Natural killer cell (primary cell): ENCODE measurements around the gene ANO8. TPM values are rescaled to one million over a fixed set of nuclear protein-coding genes. Genes with fewer than 3 reads are reported as not detected.

ENCODE experiments used
- ATAC-seq, 3 donors: fragments of 150-1000 bp in 2 of 3; fragments of 200-7000 bp in 1 of 3; cut with Tn5 transposase; 1 replicate in 1 of 3; 2 replicates in 2 of 3; pipeline ENCODE4 v1.10.0; 2021; ENCODE audit warnings: mild to moderate bottlenecking in 2 of 3, moderate library complexity in 2 of 3
- DNase-seq, 2 donors: peaks; one replicate each; pipeline versions ENCODE4 v3.0.0 to v3.0.0-alpha.2; 2013 to 2021; ENCODE audit warnings: mixed read lengths in 1 of 2
- H3K27ac ChIP-seq: one replicate; pipeline ENCODE4 v1.5.1; 2013; ENCODE audit warnings: mild to moderate bottlenecking, low read length
- H3K27me3 ChIP-seq: one replicate; pipeline ENCODE4 v1.6.1; 2013; ENCODE audit warnings: low read length; ENCODE audit not compliant: control insufficient read depth, insufficient read depth
- H3K36me3 ChIP-seq: one replicate; pipeline ENCODE4 v1.6.1; 2013; ENCODE audit warnings: low read length; ENCODE audit not compliant: control insufficient read depth, insufficient read depth
- H3K4me1 ChIP-seq: one replicate; pipeline ENCODE4 v1.6.1; 2013; ENCODE audit warnings: low read length; ENCODE audit not compliant: control insufficient read depth, insufficient read depth
- H3K4me3 ChIP-seq: one replicate; pipeline ENCODE4 v1.5.1; 2013; ENCODE audit warnings: low read length
- H3K9me3 ChIP-seq: one replicate; pipeline ENCODE4 v1.6.1; 2013; ENCODE audit warnings: low read length; ENCODE audit not compliant: control insufficient read depth, insufficient read depth
- H3K27ac Mint-ChIP-seq, 2 donors: one replicate each; pipeline ENCODE4 v1.8.0; 2022; ENCODE audit warnings: mild to moderate bottlenecking in 2 of 2, mixed read lengths in 2 of 2, moderate library complexity in 1 of 2
- H3K27me3 Mint-ChIP-seq, 2 donors: one replicate each; pipeline ENCODE4 v1.8.0; 2022; ENCODE audit warnings: low read depth in 2 of 2, mixed read lengths in 2 of 2
- H3K36me3 Mint-ChIP-seq: one replicate; pipeline ENCODE4 v1.8.0; 2022; ENCODE audit warnings: mixed read lengths
- H3K4me1 Mint-ChIP-seq, 2 donors: one replicate each; pipeline ENCODE4 v1.8.0; 2022; ENCODE audit warnings: mixed read lengths in 2 of 2
- H3K4me3 Mint-ChIP-seq: one replicate; pipeline ENCODE4 v1.8.0; 2022; ENCODE audit warnings: mild to moderate bottlenecking, moderate library complexity, mixed read lengths
- H3K9me3 Mint-ChIP-seq, 2 donors: one replicate each; pipeline ENCODE4 v1.8.0; 2022; ENCODE audit warnings: mixed read lengths in 2 of 2
- WGBS: methylation state at CpG from one replicate; pipeline ENCODE4 v1.1.7; 2013; ENCODE audit warnings: missing lambda C conversion rate; ENCODE audit not compliant: insufficient coverage; 5-methylcytosine and 5-hydroxymethylcytosine counted together
- intact Hi-C: fragments of 100-400 bp; cut with micrococcal nuclease; formaldehyde crosslinking; loops from one replicate; pipeline ENCODE4 v1.14.2; 2022
- total RNA-seq, 4 donors: library from RNA; stranded (reverse); fragments of 120-200 nt in 1 of 4; gene quantifications; one replicate each; pipeline versions ENCODE4 v1.2.3 to v1.2.4, GENCODE V29; 2013 to 2022
- TF ChIP-seq, protein P1 (sequence below): fragments of 200-600 bp; IDR thresholded peaks from one replicate; pipeline ENCODE4 v1.8.0; 2022; ENCODE audit warnings: antibody characterized with exemption

Gene ANO8
- total RNA-seq, 3 donors from 2014 or later (not counting 1 experiment from before 2014, with no cell fraction given): 18.5 to 24.7 (median 19.1) TPM

GRCh38 chr19:17352608-17353280, 18.1 kb upstream of the ANO8 start:
- H3K27me3 ChIP-seq: peaks cover 2% of the 10 kb centered on the region
- H3K4me1 Mint-ChIP-seq: no peaks in the 10 kb centered on the region
- H3K4me3 ChIP-seq: no peak overlapping the region
- no peak overlapping the region for H3K4me3 Mint-ChIP-seq
- H3K4me1 ChIP-seq: peaks cover 6% of the 10 kb centered on the region
- DNase-seq (no peak), ATAC-seq (no peak)
- H3K27ac ChIP-seq: no peak overlapping the region
- WGBS: 63% methylated on average over 14 of the region's 14 CpGs
- TF ChIP-seq, protein P1, sequence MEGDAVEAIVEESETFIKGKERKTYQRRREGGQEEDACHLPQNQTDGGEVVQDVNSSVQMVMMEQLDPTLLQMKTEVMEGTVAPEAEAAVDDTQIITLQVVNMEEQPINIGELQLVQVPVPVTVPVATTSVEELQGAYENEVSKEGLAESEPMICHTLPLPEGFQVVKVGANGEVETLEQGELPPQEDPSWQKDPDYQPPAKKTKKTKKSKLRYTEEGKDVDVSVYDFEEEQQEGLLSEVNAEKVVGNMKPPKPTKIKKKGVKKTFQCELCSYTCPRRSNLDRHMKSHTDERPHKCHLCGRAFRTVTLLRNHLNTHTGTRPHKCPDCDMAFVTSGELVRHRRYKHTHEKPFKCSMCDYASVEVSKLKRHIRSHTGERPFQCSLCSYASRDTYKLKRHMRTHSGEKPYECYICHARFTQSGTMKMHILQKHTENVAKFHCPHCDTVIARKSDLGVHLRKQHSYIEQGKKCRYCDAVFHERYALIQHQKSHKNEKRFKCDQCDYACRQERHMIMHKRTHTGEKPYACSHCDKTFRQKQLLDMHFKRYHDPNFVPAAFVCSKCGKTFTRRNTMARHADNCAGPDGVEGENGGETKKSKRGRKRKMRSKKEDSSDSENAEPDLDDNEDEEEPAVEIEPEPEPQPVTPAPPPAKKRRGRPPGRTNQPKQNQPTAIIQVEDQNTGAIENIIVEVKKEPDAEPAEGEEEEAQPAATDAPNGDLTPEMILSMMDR: no peak
- no peaks in the 10 kb centered on the region for H3K9me3 Mint-ChIP-seq
- H3K36me3 ChIP-seq: no peaks in the 10 kb centered on the region
- peaks cover 4 to 24% of the 10 kb centered on the region in 2 donors for H3K27me3 Mint-ChIP-seq
- H3K36me3 Mint-ChIP-seq: no peaks in the 10 kb centered on the region
- intact Hi-C loops: no loop called here
- H3K9me3 ChIP-seq: no peaks in the 10 kb centered on the region
- H3K27ac Mint-ChIP-seq: no peak overlapping the region

DNA sequence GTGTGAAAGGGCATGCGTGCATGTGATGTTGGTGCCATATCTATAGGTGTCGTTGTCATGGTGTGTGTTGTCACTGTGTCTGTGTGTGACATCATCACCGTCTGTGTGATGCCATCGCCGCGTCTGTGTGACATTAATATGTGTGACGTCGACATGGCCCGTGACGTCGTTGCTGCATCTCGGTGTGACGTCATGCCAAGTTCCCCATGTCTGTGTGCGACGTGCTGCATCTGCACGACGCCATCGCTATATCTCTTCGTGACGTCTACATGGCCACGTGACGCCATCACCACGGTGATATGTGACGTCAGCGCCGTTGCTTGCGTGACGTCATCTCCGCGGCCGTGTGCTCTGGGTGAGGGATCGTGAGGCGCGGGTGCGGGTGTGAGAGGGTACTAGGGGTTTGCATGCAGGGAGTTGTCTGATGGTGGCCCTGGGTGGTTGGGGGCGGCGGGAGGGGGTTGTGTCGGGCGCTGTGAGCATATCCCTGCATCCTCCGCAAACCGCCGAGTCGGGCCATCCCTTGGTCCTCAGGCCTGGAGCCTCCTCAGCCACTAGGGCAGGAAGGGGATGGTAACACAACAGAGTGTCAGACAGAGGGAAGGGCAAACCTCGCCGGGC, 17.3 kb upstream of the ANO8 start:
- Mint-ChIP-seq H3K27me3 (peaks cover 7 to 27% of the 10 kb centered on the region in 2 donors), H3K4me1 (no peaks in the 10 kb centered on the region), H3K9me3 (no peaks in the 10 kb centered on the region), H3K27ac (no peak overlapping the region), H3K36me3 (no peaks in the 10 kb centered on the region), H3K4me3 (no peak overlapping the region)
- ATAC-seq (no peak), DNase-seq (no peak)
- WGBS: 91% methylated on average over 45 of the region's 45 CpGs
- Histone ChIP-seq H3K36me3 (no peaks in the 10 kb centered on the region), H3K27ac (no peak overlapping the region), H3K4me1 (peaks cover 6% of the 10 kb centered on the region), H3K27me3 (peaks cover 2% of the 10 kb centered on the region), H3K9me3 (no peaks in the 10 kb centered on the region), H3K4me3 (no peak overlapping the region)
- intact Hi-C loops: no loop called here
- TF ChIP-seq, protein P1: no peak

DNA sequence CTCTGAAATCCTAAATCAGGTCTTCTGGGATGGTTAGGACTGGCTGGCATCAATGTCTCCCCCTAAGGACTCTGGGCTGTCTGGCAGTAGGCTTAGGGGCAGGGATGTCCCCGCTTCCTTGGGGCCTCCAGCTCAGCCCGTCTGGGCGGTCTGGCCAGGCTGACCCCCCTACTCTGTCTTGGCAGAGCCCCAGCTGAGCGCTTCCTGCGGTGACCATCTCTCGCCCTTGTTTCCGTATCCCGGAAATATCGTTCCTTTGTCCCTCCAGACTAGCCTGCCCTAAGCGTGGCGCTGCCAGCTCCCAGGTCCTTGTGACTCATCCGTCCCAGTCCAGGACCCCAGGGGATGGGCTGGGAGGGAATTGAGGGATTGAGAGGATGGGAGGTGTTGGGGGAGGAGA, 14.0 kb upstream of the ANO8 start:
- Histone ChIP-seq H3K4me1 (peaks cover 13% of the 10 kb centered on the region), H3K27me3 (peaks cover 2% of the 10 kb centered on the region), H3K4me3 (no peak overlapping the region), H3K36me3 (no peaks in the 10 kb centered on the region), H3K9me3 (no peaks in the 10 kb centered on the region), H3K27ac (no peak overlapping the region)
- DNase-seq (no peak), ATAC-seq (no peak)
- 16% methylated on average over 11 of the region's 12 CpGs for WGBS
- intact Hi-C loops: no loop called here
- H3K36me3 Mint-ChIP-seq: no peaks in the 10 kb centered on the region
- H3K27ac Mint-ChIP-seq: no peak overlapping the region
- peaks cover 7 to 26% of the 10 kb centered on the region in 2 donors for H3K27me3 Mint-ChIP-seq
- H3K4me1 Mint-ChIP-seq: peaks cover 0 to 6% of the 10 kb centered on the region in 2 donors
- no peak overlapping the region for H3K4me3 Mint-ChIP-seq
- TF ChIP-seq, protein P1: no peak
- H3K9me3 Mint-ChIP-seq: no peaks in the 10 kb centered on the region
